HL-60 (cell line): ENCODE data around the gene CEP135.

Experiments
- DNase-seq, 2 experiments: peaks; one replicate each; pipeline ENCODE4 v3.0.0-alpha.2; 2010 to 2020; ENCODE audit warnings: low read depth in 1 of 2, low spot score in 1 of 2
- H3K27ac ChIP-seq: fragments of 250-450 bp; sonication (Bioruptor Pico); replicated peaks from 2 replicates; pipeline ENCODE4 v1.5.1; 2020; ENCODE audit warnings: mild to moderate bottlenecking, moderate library complexity
- H3K27me3 ChIP-seq: fragments of 250-450 bp; sonication (Bioruptor Pico); 2 replicates; pipeline ENCODE4 v1.5.1; 2021; ENCODE audit warnings: mild to moderate bottlenecking, moderate library complexity; ENCODE audit not compliant: insufficient read depth, poor library complexity, severe bottlenecking
- H3K4me3 ChIP-seq: replicated peaks from 2 replicates; pipeline ENCODE4 v1.5.1; 2011; ENCODE audit warnings: mild to moderate bottlenecking, control low read depth, low read length; ENCODE audit not compliant: insufficient read depth
- GABPA ChIP-seq: IDR thresholded peaks from 2 replicates; pipeline ENCODE4 v1.6.1; 2012; ENCODE audit warnings: low read depth
- POLR2AphosphoS5 ChIP-seq: IDR thresholded peaks from 2 replicates; pipeline ENCODE4 v1.6.1; 2012; ENCODE audit warnings: low read depth
- SPI1 ChIP-seq: IDR thresholded peaks from 2 replicates; pipeline ENCODE4 v1.6.1; 2012; ENCODE audit warnings: low read depth, mild to moderate bottlenecking, borderline replicate concordance
- TF ChIP-seq, protein P1 (sequence below): IDR thresholded peaks from one replicate; pipeline ENCODE4 v1.5.1; 2011; ENCODE audit warnings: low read length, control low read depth, inconsistent platforms; ENCODE audit not compliant: insufficient read depth
- TF ChIP-seq, protein P2 (sequence below): IDR thresholded peaks from 2 replicates; pipeline ENCODE4 v1.6.1; 2012; ENCODE audit warnings: low read depth; ENCODE audit not compliant: insufficient replicate concordance

Gene CEP135

DNA sequence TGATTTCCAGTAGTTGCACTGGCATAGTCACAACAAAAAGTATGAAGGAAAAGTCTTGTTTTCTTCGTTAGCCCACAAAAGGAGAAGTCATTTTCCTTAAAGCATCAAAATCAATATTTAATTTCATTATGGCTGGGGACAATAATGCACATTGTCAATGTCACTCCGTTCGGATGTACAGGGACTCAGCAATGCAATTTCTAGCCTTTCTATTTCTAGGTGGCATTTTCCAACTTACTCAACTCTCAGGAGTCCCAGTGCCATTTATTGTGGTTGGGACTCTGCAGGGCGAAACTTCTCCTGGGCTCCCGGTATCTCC, 99.6 kb downstream of the CEP135 start:
- H3K27ac ChIP-seq = no peak overlapping the region
- peak in 1 of 2 experiments; percentile 27 for DNase-seq
- TF ChIP-seq, protein P1, sequence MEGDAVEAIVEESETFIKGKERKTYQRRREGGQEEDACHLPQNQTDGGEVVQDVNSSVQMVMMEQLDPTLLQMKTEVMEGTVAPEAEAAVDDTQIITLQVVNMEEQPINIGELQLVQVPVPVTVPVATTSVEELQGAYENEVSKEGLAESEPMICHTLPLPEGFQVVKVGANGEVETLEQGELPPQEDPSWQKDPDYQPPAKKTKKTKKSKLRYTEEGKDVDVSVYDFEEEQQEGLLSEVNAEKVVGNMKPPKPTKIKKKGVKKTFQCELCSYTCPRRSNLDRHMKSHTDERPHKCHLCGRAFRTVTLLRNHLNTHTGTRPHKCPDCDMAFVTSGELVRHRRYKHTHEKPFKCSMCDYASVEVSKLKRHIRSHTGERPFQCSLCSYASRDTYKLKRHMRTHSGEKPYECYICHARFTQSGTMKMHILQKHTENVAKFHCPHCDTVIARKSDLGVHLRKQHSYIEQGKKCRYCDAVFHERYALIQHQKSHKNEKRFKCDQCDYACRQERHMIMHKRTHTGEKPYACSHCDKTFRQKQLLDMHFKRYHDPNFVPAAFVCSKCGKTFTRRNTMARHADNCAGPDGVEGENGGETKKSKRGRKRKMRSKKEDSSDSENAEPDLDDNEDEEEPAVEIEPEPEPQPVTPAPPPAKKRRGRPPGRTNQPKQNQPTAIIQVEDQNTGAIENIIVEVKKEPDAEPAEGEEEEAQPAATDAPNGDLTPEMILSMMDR = no peak
- TF ChIP-seq SPI1 (peak; percentile 50), POLR2AphosphoS5 (no peak), GABPA (no peak)
- TF ChIP-seq, protein P2, sequence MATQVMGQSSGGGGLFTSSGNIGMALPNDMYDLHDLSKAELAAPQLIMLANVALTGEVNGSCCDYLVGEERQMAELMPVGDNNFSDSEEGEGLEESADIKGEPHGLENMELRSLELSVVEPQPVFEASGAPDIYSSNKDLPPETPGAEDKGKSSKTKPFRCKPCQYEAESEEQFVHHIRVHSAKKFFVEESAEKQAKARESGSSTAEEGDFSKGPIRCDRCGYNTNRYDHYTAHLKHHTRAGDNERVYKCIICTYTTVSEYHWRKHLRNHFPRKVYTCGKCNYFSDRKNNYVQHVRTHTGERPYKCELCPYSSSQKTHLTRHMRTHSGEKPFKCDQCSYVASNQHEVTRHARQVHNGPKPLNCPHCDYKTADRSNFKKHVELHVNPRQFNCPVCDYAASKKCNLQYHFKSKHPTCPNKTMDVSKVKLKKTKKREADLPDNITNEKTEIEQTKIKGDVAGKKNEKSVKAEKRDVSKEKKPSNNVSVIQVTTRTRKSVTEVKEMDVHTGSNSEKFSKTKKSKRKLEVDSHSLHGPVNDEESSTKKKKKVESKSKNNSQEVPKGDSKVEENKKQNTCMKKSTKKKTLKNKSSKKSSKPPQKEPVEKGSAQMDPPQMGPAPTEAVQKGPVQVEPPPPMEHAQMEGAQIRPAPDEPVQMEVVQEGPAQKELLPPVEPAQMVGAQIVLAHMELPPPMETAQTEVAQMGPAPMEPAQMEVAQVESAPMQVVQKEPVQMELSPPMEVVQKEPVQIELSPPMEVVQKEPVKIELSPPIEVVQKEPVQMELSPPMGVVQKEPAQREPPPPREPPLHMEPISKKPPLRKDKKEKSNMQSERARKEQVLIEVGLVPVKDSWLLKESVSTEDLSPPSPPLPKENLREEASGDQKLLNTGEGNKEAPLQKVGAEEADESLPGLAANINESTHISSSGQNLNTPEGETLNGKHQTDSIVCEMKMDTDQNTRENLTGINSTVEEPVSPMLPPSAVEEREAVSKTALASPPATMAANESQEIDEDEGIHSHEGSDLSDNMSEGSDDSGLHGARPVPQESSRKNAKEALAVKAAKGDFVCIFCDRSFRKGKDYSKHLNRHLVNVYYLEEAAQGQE = peak; percentile 16
- H3K4me3 ChIP-seq = peak overlapping the region; percentile 42
- H3K27me3 ChIP-seq = peaks cover 8% of the 10 kb centered on the region

DNA sequence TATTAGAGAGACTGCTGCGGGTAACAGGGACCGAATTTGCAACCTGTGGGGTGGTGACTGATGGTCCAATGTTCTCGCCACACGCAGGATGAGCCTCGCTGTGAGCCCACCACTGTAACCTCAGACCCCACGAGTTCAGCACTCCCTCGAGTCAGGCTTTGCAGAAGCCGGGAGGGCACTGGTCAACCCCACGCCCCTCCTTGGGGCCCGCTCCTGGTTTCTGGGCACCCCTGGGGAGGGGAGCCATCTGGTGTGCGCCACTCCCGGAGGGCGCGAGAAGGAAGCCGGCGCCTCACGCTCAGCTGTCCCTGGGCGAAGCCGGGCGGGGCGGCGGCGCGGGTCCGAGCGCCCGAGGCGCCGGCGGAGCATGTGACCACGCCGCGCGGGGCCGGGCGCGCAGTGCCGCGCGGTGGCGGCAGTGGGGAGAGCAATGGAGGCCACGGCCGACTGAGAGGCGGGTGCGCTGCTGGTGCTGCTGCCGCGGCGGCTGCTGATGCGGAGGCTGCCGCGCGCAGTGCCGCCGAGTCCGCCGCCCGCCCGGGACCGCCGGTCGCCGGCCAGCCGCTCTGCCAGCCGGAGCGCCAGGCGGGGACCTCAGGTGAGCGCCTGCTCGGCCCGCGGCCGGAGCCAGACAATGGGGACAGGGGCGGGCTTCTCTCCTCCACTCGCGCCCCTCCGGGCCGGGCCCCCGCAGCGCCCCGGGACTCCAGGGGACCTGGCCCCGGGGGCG, 100.1 kb downstream of the CEP135 start:
- DNase-seq = peak; percentile 15 to 50
- H3K27ac ChIP-seq = no peak overlapping the region
- TF ChIP-seq, protein P2 = no peak
- TF ChIP-seq POLR2AphosphoS5 (no peak), GABPA (no peak), SPI1 (no peak)
- TF ChIP-seq, protein P1 = peak; percentile 4
- peak overlapping the region; percentile 42 for H3K4me3 ChIP-seq
- peaks cover 8% of the 10 kb centered on the region for H3K27me3 ChIP-seq

DNA sequence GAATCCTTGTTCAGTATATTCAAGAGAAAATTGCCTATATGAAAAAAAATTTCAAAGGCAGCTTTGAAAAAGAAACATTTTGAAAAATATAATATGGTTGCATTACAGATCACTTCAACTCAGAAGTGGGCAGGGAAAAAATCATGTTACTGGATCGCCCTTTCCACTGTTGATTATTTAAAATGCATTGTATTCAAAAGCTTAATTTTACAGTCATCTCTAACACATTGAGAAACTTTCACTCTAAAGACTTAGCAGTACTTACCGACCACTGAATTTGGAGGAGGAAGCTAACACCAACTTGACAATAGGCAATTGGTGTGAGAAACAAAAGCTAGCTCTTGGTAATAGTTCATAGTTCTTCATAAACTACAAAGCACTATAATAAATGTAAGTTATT, 101.9 kb downstream of the CEP135 start:
- DNase-seq = no peak
- no peak overlapping the region for H3K27ac ChIP-seq
- H3K27me3 ChIP-seq = peaks cover 8% of the 10 kb centered on the region
- TF ChIP-seq GABPA (no peak), SPI1 (no peak), POLR2AphosphoS5 (no peak)
- TF ChIP-seq, protein P2 = no peak
- TF ChIP-seq, protein P1 = no peak
- H3K4me3 ChIP-seq = no peak overlapping the region
